Cardiac fibroblast (primary cell): ENCODE measurements around the gene PCLO.

ENCODE experiments used
- DNase-seq, 2 donors: peaks; one replicate each; pipeline versions ENCODE4 v3.0.0 to v3.0.0-alpha.2; 2010; ENCODE audit warnings: low read depth in 2 of 2
- H3K4me3 ChIP-seq, 2 donors: replicated peaks in 1 of 2; 1 replicate in 1 of 2; 2 replicates in 1 of 2; pipeline ENCODE4 v1.5.1; 2011; ENCODE audit warnings: low read depth in 2 of 2, low read length in 2 of 2, mild to moderate bottlenecking in 2 of 2, moderate library complexity in 1 of 2
- TF ChIP-seq, protein P1 (sequence below): IDR thresholded peaks from one replicate; pipeline ENCODE4 v1.5.1; 2011; ENCODE audit warnings: low read depth, mild to moderate bottlenecking, low read length, inconsistent platforms

Gene PCLO

DNA sequence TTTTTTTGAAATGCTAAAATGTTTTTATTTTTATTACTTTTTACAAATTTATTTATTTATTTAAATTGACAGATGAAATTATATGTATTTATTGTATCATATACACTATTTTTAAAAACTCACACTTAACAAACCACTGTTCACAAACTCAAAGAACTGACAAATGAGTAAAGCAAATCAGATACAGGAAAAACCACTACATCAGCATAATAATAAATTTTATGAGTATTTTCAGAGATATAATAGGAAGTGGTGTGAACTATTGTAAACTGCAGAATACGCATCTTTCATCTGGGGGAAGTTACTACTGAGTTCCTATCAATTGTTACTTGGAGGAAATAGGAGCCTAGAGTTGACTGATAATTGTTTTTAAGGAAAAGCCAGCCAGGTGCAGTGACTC is 150.7 kb downstream of the PCLO start:
- no peak for DNase-seq
- TF ChIP-seq, protein P1, sequence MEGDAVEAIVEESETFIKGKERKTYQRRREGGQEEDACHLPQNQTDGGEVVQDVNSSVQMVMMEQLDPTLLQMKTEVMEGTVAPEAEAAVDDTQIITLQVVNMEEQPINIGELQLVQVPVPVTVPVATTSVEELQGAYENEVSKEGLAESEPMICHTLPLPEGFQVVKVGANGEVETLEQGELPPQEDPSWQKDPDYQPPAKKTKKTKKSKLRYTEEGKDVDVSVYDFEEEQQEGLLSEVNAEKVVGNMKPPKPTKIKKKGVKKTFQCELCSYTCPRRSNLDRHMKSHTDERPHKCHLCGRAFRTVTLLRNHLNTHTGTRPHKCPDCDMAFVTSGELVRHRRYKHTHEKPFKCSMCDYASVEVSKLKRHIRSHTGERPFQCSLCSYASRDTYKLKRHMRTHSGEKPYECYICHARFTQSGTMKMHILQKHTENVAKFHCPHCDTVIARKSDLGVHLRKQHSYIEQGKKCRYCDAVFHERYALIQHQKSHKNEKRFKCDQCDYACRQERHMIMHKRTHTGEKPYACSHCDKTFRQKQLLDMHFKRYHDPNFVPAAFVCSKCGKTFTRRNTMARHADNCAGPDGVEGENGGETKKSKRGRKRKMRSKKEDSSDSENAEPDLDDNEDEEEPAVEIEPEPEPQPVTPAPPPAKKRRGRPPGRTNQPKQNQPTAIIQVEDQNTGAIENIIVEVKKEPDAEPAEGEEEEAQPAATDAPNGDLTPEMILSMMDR = no peak
- H3K4me3 ChIP-seq = no peak overlapping the region

DNA sequence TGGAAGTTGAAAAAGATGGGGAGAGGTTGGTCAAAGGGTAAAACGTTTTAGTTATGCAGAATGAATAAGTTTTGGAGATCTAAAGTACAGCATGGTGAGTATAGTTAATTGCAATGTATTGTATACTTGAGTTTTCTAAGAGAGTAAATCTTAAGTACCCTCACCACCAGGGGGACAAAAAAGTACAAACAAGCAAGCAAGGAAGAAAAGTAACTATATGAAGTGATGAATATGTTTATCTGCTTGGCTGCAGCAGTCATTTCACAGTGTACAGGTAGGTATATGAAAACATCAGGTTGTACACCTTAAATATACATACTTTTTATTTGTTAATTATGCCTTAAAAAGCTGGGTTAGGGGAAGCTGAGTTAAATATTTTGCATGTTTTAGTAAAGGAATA is 157.3 kb downstream of the PCLO start:
- H3K4me3 ChIP-seq = no peak overlapping the region
- TF ChIP-seq, protein P1 = peak; percentile 10
- DNase-seq = peak; percentile 3 to 16

DNA sequence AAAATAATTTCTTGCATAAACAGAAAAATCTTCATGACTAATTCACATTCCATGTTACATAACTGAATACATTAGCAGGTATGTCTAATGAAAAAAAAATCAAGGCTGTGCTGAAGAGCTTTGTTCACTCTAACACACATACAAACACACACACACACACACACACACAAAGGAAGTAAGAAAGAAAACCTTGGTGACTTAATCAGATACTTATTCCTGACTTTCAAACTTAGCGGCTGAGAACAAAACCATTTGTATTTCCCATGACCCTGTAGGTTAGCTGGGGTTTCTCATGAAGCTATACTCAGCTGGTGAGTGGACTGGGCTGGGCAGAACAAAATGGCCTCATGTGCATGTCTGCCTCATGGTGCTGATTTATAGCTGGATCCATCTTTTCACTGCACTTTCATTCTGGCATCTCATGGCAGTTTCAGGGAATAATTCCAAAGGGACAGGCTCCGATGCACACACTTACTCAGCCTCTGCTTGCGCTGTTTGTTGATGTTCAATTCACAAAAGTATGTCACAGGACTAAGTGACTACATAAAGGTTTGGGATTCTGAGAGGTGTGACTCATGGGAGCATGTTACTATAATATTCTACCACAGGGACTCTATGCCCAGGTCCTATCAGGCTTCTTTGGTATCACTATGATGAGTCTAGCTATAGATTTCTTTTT is 161.2 kb downstream of the PCLO start:
- DNase-seq = peak in 1 of 2 donors; percentile 10
- TF ChIP-seq, protein P1 = no peak
- H3K4me3 ChIP-seq = no peak overlapping the region

DNA sequence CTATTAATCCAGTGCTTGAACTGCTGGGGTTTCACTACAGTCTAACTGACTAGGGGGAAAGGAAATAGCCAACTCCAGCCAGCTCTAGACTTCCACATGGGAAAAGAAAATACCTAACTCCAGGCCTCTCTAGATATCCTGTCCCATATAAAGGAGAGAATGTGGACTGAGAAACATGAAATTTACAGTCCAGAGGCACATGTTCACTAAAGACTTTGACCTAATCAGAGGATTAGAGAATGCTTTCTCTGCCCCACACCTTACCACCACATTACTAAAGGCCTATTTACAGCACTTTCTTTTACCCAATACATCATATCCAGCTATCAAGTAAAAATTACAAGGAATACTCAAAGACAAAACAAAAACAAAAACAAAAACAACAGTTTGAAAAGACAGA is 164.2 kb downstream of the PCLO start:
- DNase-seq = no peak
- no peak overlapping the region for H3K4me3 ChIP-seq
- TF ChIP-seq, protein P1 = no peak

DNA sequence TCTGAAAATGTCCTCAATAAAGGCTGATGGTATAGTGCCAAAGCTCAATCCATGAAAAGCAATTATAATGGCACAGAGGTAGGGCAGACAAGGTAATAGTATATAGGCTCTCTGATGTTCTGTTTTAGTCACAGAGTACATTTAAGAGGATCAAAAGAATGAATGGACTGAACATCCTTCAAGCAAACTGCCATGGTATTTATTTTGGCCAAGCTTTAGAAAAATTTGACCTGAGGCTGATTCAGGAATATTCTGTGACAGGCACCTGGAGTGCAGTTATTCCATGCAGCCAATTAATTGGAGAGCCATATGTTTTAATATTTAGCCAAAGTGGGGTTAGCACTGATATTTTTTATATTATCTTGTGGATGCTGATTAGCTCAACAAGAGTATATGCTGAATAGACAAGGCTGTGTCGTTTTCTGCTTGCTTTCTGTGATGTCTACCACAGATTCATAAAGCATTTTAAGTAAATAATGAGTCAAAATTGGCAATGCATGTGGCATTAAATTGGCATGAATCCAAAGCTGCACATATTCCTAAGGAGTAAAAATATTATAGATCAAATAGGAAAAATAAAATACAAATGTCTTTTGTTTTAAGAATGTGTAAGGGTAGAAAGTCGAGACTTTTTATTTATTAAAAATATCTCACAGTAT is 177.4 kb downstream of the PCLO start:
- TF ChIP-seq, protein P1 = no peak
- no peak overlapping the region for H3K4me3 ChIP-seq
- DNase-seq = no peak

DNA sequence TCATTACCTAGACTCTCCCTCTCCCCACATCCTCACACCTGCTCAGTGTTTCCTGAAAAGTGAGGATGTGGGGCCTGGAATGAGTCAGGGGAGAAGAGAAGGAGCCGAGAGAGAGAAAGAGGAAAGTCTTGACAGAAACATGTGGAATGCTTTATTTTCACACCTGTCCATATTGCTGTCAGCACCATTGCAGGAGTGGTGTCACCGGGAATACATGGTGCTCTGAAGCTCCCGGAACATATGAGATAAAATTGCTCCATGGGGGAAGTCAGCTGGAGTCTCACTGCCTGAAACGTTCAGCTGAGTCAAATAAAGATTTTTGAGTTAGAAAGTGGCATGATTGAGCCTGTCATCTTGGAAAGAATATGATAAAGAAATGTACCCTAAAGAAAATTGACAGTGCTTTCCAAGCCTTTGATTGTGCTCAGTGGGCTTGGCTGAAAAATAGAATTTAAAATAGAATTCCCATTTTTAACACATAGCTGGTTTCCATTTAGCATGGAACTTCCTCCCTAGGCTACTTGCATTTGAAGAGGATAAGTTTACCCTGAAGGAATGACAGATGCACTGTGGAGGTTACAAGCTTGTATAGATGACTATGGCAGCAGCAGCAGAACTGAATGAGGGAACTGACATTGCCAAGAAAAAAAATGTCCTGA is 182.4 kb downstream of the PCLO start:
- H3K4me3 ChIP-seq = no peak overlapping the region
- TF ChIP-seq, protein P1 = no peak
- no peak for DNase-seq
